Neural progenitor cell (in vitro differentiated cells): Measurements from ENCODE around the gene BLOC1S4.

ENCODE experiments used
- CTCF ChIP-seq: fragments of 200-600 bp; sonication (generic); IDR thresholded peaks from 2 replicates; pipeline ENCODE4 v1.5.1; 2017; ENCODE audit warnings: antibody characterized with exemption, mild to moderate bottlenecking
- EZH2 ChIP-seq: fragments of 200-600 bp; sonication (generic); IDR thresholded peaks from 2 replicates; pipeline ENCODE4 v1.6.1; 2017; ENCODE audit warnings: antibody characterized with exemption, mild to moderate bottlenecking, moderate library complexity
- EZH2phosphoT487 ChIP-seq: fragments of 200-600 bp; sonication (generic); IDR thresholded peaks from 2 replicates; pipeline ENCODE4 v1.6.1; 2017; ENCODE audit warnings: antibody characterized with exemption

- TF ChIP-seq EZH2 = no peak
- TF ChIP-seq CTCF = no peak
- no peak for TF ChIP-seq EZH2phosphoT487
These were observed 47.6 kb upstream of the BLOC1S4 start for GRCh38 chr4:6668391-6668790.
